Transverse colon (tissue), 4 donors: ENCODE measurements around the gene KCNF1.

Experiments
- CTCF ChIP-seq, 5 experiments: fragments of 200-600 bp in 3 of 5; fragments of 450-650 bp in 2 of 5; sonication (generic) in 3 of 5; IDR thresholded peaks; 1 replicate in 2 of 5; 2 replicates in 3 of 5; pipeline ENCODE4 v1.5.1; 2016 to 2017; ENCODE audit warnings: antibody characterized with exemption in 5 of 5, inconsistent platforms in 3 of 5, mild to moderate bottlenecking in 2 of 5, moderate library complexity in 1 of 5
- POLR2A ChIP-seq: fragments of 450-650 bp; IDR thresholded peaks from one replicate; pipeline ENCODE4 v1.6.1; 2016; ENCODE audit warnings: antibody characterized with exemption, mild to moderate bottlenecking, moderate library complexity
- POLR2AphosphoS5 ChIP-seq, 3 donors: sonication (generic); formaldehyde crosslinking; IDR thresholded peaks; one replicate each; pipeline ENCODE4 v1.6.1; 2016; ENCODE audit warnings: antibody characterized with exemption in 3 of 3

GRCh38 chr2:10906926-10907625 lies 4.7 kb upstream of the KCNF1 start:
- TF ChIP-seq POLR2AphosphoS5 (IDR thresholded peaks at IDR 0.05) = no peak
- no peak for TF ChIP-seq CTCF (IDR thresholded peaks at IDR 0.05)
- TF ChIP-seq POLR2A = no peak
